ENCODE data around the gene CRYGS. TPM values are rescaled to one million over a fixed set of nuclear protein-coding genes. Genes with fewer than 3 reads are reported as not detected.

CRYGS gene
- total and polyA plus RNA-seq, 2 experiments from 2014 or later = 2.0 to 2.9 TPM

GRCh38 chr3:186517218-186517617 is 27.0 kb downstream of the CRYGS start:
- Histone ChIP-seq H3K4me3 (no peak overlapping the region), H4K20me1 (replicated peaks; ENCODE audit: insufficient read depth) (no peaks in the 10 kb centered on the region), H3K36me3 (ENCODE audit: insufficient read depth) (no peaks in the 10 kb centered on the region), H3K9me2 (ENCODE audit: insufficient read depth) (no peaks in the 10 kb centered on the region), H3K4me2 (no peak overlapping the region), H3K27ac (ENCODE audit: low read depth) (no peak overlapping the region), H3K4me1 (ENCODE audit: insufficient read depth) (no peaks in the 10 kb centered on the region), H3K79me2 (replicated peaks; ENCODE audit: insufficient read depth) (no peaks in the 10 kb centered on the region), H2AFZ (no peak overlapping the region), H3K27me3 (ENCODE audit: insufficient read depth) (no peaks in the 10 kb centered on the region), H3F3A (replicated peaks; ENCODE audit: low read depth) (no peaks in the 10 kb centered on the region)
- Mint-ChIP-seq H3K4me3 (no peak overlapping the region), H3K9me3 (peaks cover 3% of the 10 kb centered on the region; the same call in 1 of the 3 replicates), H3K4me1 (peaks cover 5% of the 10 kb centered on the region), H3K27ac (no peak overlapping the region), H3K27me3 (ENCODE audit: insufficient read depth, low read depth, poor library complexity) (peaks cover 4% of the 10 kb centered on the region), H3K36me3 (ENCODE audit: low read depth) (no peaks in the 10 kb centered on the region)
- ATAC-seq = no peak
- TF ChIP-seq EZH2phosphoT487 (IDR thresholded peaks at IDR 0.05; ENCODE audit: unreplicated experiment) = no peak
- no peak for TF ChIP-seq NANOG (IDR thresholded peaks at IDR 0.05; ENCODE audit: borderline replicate concordance)
- TF ChIP-seq ZNF462 (CRISPR knock-in tag; IDR thresholded peaks at IDR 0.05) = no peak
- no peak for TF ChIP-seq ZNF114 (CRISPR knock-in tag; IDR thresholded peaks at IDR 0.05)
- TF ChIP-seq JUNB (IDR thresholded peaks at IDR 0.05; ENCODE audit: unreplicated experiment) = no peak
- no peak for TF ChIP-seq STAT1 (IDR thresholded peaks at IDR 0.05; ENCODE audit: unreplicated experiment)
- no peak for TF ChIP-seq EZH2 (IDR thresholded peaks at IDR 0.05; ENCODE audit: low read depth, unreplicated experiment)
- TF ChIP-seq REST (IDR thresholded peaks at IDR 0.05; ENCODE audit: unreplicated experiment) = no peak
- no peak for TF ChIP-seq CTCF (conservative IDR thresholded peaks at IDR 0.05; ENCODE audit: low read depth in 2 of 2)
- TF ChIP-seq ETS1 (IDR thresholded peaks at IDR 0.05) = no peak
- TF ChIP-seq ZNF331 (CRISPR knock-in tag; IDR thresholded peaks at IDR 0.05; ENCODE audit: low read depth) = no peak
- no peak for TF ChIP-seq POLR2AphosphoS5 (IDR thresholded peaks at IDR 0.05; ENCODE audit: low read depth)
- DNase-seq (ENCODE audit: low spot score) = no peak

Data from GM23338 (cell line).